G401.6 (cell line): Measurements from ENCODE around the gene GRK6.

Experiments
- FAIRE-seq: peaks from 2 replicates; lab custom pipeline; 2012; peaks lifted over from hg19 to GRCh38; lab: Jason Lieb, UNC

Gene GRK6

DNA sequence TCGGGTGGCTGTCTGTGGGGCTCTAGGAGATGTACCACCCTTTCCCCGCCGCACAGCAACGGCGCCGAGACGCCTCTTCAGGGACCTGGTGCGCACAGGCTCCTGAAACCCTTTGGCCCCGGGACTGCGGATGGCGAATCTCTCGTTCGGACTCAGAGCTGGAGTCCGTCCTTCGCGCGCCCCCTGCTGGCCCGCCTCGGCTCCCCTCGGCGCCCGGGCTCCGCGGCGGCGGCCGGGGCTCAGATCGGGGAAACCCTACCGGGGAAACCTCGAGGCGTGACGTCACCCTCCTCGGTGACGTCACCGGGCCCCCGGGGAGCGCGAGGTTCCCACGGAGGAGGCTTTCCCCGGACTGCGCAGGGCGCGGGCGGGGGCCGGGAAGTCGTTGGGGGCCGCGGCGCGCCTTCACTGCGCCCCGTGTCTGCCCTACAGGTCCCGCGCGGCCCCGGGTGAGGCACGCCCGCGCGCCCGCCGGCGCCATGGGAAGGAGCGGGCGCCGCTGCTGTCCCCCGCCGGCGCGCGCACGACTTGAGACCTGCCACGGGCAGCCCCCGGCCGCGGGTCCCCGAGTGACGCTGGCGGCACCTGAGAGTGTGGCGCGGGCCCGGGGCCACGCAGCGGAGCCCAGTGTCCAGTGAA, 28.0 kb downstream of the GRK6 start:
- no peak for FAIRE-seq

GRCh38 chr5:177455036-177455660, 28.7 kb downstream of the GRK6 start:
- FAIRE-seq = no peak

- FAIRE-seq = no peak
Measured at GRCh38 chr5:177455661-177456590, 29.4 kb downstream of the GRK6 start.

GRCh38 chr5:177456591-177456964, 30.1 kb downstream of the GRK6 start:
- peak; percentile 34 for FAIRE-seq

GRCh38 chr5:177456976-177457851, 30.7 kb downstream of the GRK6 start:
- peak; percentile 98 for FAIRE-seq

DNA sequence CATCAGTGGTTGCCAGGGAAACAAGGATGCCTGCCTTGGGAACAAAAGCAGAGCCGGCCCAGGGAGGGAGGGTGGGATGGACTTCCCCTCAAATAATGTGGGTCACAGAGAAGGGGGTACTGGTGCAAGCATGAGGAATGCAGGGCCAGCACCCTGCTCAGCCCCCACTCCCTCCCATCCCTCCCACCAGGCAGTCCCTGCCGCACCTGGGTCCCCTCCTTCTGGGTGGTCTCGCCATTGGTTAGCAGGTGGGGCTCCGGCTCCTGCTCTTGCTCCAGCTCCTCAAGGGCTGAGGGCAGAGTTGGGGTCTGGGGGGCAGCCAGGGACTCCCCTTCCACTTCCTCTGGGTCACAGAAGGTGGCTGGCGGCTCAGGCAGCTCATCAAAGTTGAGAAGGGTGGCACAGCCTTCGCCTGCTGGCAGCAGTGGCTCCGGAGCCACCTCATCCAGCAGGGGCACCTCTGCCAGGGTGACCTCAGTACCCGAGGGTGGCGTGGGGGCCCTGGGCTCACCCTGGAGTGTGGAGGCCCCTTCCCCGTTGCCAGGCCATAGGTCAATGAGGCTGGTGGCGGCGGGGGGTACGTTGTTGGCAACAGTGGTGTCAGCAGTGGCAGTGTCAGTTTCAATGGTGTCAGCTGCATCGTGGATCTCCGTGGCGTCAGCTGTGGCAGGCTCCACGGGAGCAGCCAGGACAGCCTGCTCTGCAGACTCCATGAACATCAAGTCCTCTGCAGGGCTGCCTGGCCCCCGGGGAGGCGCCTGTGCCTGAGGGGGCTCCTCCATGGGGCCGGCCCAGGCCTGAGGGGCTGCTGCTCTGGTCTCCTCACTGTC, 31.6 kb downstream of the GRK6 start:
- FAIRE-seq = no peak

- peak; percentile 48 for FAIRE-seq
Measured at GRCh38 chr5:177458912-177459350, 32.5 kb downstream of the GRK6 start.

- no peak for FAIRE-seq
Measured at GRCh38 chr5:177459357-177459756, 32.9 kb downstream of the GRK6 start.

- FAIRE-seq = no peak
Measured at GRCh38 chr5:177459819-177460628, 33.5 kb downstream of the GRK6 start.

GRCh38 chr5:177462021-177462670, 35.7 kb downstream of the GRK6 start:
- no peak for FAIRE-seq

- FAIRE-seq = no peak
Measured at GRCh38 chr5:177465044-177465443, 38.6 kb downstream of the GRK6 start.

DNA sequence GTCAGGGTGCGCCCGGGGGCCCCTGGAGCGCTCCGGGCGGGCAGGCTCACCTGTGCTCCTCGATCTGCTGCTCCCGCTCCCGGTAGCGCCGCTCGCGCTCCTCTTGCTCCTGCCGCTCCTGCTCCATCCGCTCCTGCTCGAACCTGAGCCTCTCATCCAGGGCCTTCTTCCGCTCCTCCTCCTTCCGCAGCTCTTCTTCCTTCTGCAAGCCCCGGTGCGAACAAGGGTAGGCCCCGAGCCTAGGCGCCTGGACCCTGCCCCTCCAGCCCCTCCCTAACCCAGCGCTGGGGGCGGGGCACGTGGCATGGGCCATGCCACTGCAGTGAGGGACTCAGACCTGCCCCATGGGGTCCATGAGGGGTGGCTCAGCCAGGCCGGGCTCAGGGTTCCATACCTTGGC, 40.4 kb downstream of the GRK6 start:
- no peak for FAIRE-seq

DNA sequence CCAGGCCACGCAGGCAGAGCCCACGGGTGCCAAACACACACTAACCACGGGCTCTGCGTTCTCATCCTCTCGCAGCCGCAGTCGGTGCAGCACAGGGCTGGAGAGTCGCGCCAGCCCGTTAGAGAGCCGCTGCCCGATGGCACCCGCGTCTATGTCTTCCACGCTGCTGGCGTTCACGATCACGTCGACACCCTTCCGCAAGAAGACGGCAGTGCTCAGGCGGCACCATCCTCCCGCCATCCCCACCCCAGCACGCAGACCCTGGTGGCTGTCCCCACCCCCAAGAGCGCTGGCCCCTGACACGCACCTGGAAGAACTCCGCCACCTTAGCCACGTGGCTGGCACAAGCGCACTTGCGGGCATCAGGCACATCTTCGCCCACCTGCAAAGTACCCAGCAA, 41.0 kb downstream of the GRK6 start:
- FAIRE-seq = no peak

GRCh38 chr5:177468329-177468684, 41.8 kb downstream of the GRK6 start:
- no peak for FAIRE-seq

GRCh38 chr5:177468685-177469628, 42.5 kb downstream of the GRK6 start:
- FAIRE-seq = no peak

DNA sequence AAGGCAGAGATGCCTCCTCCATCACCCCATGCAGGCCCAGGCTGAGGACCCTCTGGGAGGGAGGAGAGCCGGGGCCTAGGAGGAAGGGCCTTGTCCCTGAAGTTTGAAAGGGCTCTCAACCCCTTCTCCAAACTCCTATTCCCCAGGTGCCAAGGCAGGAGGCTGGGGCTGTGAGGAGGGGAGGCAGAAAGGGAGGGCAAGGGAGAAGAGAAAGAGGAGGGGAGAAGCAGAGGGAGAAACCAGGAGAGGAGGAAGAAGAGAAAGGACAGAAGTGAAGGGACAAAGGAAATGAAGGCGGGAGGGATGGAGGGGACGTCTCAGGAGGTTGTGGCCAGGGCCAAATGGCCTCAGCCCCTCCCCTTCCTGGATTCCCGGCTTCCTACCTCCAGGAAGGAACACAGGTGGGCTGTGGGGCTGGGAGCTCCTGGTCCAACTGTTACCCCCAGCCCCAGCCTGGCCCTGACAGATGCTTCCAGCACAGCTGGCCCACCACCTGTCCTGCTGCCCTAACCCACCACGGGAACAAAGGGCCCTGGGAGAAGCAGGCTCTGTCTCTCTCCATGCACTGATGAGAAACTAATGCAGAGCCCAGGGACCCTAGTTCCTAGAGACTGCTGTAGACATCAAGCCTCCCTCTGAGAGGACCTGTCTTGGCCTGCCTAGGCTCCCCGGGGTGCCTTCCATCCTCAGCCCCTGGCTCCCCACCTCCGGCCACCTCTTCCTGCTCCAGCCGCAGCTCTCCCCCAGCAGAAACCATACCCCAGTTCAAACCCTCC, 43.5 kb downstream of the GRK6 start:
- no peak for FAIRE-seq

DNA sequence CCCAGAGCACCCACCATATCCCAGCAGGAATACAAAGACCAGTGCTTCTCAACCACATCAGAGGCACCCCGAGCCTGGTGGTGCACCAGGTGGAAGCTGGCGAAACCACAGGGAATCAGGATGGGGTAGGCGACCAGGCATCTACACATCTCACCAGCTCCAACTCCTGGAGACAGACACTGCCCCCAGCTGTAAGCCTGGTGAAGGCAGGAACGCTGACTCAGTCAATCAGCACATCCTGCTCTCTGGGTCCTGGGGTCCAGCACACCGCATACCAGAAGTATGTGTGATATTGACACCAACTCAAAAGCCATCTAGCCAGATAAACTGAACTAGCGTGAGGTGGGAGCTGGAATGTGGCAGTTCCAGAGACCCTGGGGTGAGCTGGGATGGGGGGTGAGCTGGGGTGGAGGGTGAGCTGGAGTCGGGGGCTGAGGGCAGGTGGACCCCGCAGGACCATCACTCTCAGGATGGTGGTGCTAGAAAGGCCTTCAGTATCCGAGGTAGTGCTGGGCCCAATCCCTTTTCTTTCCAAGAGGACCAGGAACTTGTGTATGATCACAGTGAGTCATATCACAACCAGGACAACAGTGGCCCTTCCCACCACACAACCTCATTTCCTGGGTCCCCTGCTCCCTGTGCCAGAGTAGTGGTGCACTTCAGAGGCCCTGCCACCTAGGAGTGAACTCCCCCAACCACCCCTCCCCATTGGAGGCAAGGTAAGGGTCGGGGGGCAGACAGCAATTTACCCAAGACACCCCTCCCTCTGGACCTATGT, 44.5 kb downstream of the GRK6 start:
- no peak for FAIRE-seq
